Right lung (tissue), 10 donors: ENCODE measurements around the gene UBAP2L. TPM values are rescaled to one million over a fixed set of nuclear protein-coding genes. Genes with fewer than 3 reads are reported as not detected.
A peak's percentile ranks its signal among the peaks of the same experiment; 100 is the strongest.

Experiments used
- DNase-seq, 2 donors: peaks; one replicate each; pipeline ENCODE4 v3.0.0-alpha.2; 2013
- long read RNA-seq, 8 donors: transcript quantifications; one replicate each; lab custom pipeline, GENCODE V29; 2026
- polyA plus RNA-seq, 5 donors: library from polyadenylated mRNA; unstranded; fragments of 120-200 nt; gene quantifications; one replicate each; pipeline versions ENCODE4 v1.2.1 to v1.2.3, GENCODE V29; 2013; ENCODE audit warnings: inconsistent platforms in 1 of 5, low replicate concordance in 1 of 5; ENCODE audit not compliant: insufficient read length in 5 of 5, insufficient read depth in 1 of 5

Gene UBAP2L
- polyA plus RNA-seq = 100 to 1,000 TPM; 146 to 182 (median 173) TPM
- long read RNA-seq, donor 1, partial matches to known transcripts = 104 of 115 reads
- long read RNA-seq, donor 1, other reads (novel, unspliced or antisense) = 7 of 115 reads
- long read RNA-seq, donor 2, partial matches to known transcripts = 7 of 10 reads
- long read RNA-seq, donor 2, other reads (novel, unspliced or antisense) = 0 of 10 reads
- long read RNA-seq, donor 3, partial matches to known transcripts = 56 of 59 reads
- long read RNA-seq, donor 3, other reads (novel, unspliced or antisense) = 0 of 59 reads
- long read RNA-seq, donor 4, partial matches to known transcripts = 76 of 79 reads
- long read RNA-seq, donor 4, other reads (novel, unspliced or antisense) = 0 of 79 reads
- long read RNA-seq, donor 5, partial matches to known transcripts = 107 of 110 reads
- long read RNA-seq, donor 5, other reads (novel, unspliced or antisense) = 0 of 110 reads
- long read RNA-seq, donor 6, partial matches to known transcripts = 75 of 76 reads
- long read RNA-seq, donor 6, other reads (novel, unspliced or antisense) = 0 of 76 reads
- long read RNA-seq, donor 7, partial matches to known transcripts = 173 of 181 reads
- long read RNA-seq, donor 7, other reads (novel, unspliced or antisense) = 5 of 181 reads
- long read RNA-seq, donor 8, partial matches to known transcripts = 14 of 14 reads
- long read RNA-seq, donor 8, other reads (novel, unspliced or antisense) = 0 of 14 reads

DNA sequence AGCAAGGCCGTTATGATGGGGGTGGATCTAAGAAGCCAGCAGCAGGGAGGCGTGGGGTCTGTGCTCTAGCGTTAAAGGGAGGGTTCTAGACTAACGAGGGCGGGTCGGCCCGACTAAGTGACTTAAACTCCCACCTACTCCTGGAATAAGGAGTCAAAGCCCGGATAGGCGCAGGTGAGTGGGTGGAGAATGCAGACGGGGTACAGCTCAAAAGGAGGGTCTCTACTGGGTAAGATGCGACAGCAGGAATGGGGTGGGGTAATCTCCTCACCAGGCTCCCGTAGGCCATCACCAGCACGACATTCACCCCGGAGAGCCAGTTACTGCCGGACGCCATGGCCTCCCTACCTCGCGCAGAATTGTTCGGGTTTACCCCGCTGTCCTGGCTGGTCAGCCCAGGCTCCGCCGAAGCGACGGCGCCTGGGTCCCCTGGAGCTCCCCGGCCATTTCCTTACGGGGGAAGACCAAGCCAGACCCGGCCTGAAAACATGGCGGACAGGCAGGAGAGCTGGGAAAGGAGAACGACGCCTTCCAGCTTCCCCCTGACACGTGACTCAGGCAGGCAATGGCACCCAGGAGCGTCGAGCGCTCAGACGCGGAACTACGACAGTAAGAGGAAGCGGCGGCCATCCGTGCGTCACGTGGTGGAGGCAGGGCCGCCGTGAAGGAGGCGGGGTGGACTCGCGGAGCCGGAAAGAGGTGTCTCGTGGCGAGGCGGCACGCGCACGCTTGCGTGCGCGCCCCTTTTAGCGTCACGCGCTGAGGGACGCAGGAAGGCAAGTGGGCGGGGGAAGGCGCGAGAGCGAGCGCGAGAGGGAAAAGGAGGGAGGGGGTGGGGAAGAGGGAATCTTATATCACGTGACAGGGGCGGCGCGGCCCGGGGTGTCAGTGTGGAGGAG, at the start of gene UBAP2L:
Gene UBAP2L (plus strand): TSS at position 885 of the 899 bp plus-strand sequence. CDS start 4,169 bp downstream, outside the sequence.
- peak; percentile 100 for DNase-seq

- DNase-seq = no peak
These were observed 49.6 kb upstream of the UBAP2L start for GRCh38 chr1:154171223-154171583.

DNA sequence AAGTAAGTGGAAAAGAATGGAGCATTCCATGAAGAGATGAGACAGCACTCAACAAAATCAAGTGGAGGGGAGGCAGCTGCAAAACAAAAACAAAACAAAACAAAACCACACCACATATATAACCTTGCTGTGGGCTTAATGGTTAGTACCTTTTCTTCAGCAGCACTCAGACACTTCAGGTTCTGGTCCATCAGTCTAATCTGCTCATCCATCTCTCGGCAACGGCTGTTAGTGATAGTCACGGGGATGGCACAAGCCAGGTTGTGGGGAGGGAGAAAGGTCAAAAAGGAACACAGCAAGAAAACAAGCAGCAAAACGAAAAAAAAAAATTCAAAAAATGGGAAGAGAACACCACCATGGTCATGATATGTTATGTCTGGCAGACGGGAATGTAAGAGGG, 48.9 kb upstream of the UBAP2L start:
- DNase-seq = no peak

- no peak for DNase-seq
These were observed 46.1 kb upstream of the UBAP2L start for GRCh38 chr1:154174654-154175053.

GRCh38 chr1:154176337-154176736, 44.4 kb upstream of the UBAP2L start:
- peak in 1 of 2 donors; percentile 42 for DNase-seq

- no peak for DNase-seq
These were observed 42.7 kb upstream of the UBAP2L start for GRCh38 chr1:154178013-154178412.

GRCh38 chr1:154178911-154179811, 41.6 kb upstream of the UBAP2L start:
- no peak for DNase-seq

- no peak for DNase-seq
These were observed 40.6 kb upstream of the UBAP2L start for GRCh38 chr1:154179946-154180687.

- no peak for DNase-seq
These were observed 38.8 kb upstream of the UBAP2L start for GRCh38 chr1:154181944-154182343.

GRCh38 chr1:154182344-154183045, 38.3 kb upstream of the UBAP2L start:
- DNase-seq = peak; percentile 59 to 61

DNA sequence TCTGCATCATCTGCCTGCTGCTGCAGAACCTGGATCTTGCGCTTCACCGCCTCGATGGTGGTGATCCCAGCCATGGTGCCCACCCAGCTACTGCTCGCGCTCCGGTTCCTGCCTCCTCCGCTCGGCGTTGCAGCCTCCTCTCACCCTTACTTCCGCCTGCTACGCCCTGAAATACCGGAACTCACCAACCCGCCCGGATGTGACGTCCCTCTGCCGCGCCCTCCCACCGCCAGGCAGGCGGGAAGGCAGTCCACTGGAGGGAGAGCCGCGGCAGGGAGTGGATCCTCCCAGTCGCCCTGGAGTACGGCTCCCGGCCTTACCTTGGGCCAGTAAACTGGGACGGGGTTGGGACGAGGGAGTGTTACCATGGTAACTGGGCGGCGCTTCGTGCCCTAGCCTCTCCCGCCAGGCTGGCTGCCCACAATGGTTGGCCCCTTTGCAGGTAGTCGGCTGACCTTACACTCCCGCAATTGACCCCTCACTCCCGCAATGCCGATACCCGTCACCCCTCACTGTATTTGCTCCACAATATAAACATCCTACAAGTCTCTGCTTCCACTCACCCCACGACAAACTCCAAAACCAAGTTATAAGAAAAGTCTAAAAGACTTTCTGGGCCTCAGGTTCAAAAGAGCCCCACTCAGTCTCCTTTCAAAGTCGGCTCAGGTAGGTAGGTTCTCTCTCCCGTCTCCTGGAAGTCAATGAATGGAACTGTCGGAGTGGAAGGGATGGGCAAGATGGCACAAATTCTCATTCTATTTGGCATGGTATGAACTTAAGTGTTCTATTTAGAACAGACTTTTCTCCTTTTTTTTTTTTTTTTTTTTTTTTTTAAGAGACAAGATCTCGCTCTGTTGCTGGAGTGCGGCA, 37.5 kb upstream of the UBAP2L start:
- peak; percentile 91 to 92 for DNase-seq

DNA sequence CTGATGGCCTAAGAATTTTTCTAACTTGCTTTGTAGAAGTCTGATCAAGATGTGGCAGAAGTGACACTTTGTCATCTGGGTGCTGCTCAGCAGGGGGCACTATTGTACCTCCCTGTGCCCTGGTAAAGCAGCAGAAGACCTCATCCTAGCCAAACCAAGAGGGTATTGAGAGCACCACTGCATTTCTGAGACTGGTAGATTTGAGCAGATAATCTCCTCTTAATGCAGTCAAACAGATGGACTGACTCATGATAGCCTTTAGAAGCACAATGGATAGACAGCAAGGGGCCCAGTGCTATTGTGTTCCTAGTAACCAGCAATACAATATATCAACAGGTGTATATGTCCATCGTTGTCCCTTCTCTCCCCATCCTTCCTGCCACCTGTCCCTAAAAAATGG, 34.6 kb upstream of the UBAP2L start:
- no peak for DNase-seq

GRCh38 chr1:154186852-154187501, 33.8 kb upstream of the UBAP2L start:
- no peak for DNase-seq

- no peak for DNase-seq
These were observed 30.2 kb upstream of the UBAP2L start for GRCh38 chr1:154190550-154190949.

DNA sequence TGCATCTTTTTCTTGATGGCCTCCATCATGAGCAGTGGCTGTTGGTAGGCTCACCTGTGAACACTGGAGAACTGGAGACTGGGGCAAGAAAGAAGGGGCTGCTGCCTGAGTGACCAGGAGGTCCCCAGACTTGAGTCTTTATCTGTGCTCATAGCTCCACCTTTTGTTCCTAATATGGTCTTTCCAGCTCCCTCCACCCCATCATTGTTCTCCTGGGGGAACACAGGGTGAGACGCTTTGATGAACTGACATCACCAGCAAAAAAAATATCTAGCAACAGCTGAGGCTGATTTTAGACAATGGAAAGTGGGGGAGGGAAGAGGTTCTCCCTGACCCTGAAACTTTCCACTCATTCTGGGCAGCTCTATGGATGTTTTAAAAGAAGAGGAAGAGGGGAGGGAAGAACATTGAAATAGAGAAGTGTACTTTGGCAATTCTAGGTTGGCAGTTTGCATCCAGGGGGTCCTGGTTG, 28.7 kb upstream of the UBAP2L start, which contains the start of gene TPM3:
Gene TPM3 (minus strand): TSS at position 111 of the 472 bp plus-strand sequence. CDS start 82 bp downstream, at position 29.
- no peak for DNase-seq

DNA sequence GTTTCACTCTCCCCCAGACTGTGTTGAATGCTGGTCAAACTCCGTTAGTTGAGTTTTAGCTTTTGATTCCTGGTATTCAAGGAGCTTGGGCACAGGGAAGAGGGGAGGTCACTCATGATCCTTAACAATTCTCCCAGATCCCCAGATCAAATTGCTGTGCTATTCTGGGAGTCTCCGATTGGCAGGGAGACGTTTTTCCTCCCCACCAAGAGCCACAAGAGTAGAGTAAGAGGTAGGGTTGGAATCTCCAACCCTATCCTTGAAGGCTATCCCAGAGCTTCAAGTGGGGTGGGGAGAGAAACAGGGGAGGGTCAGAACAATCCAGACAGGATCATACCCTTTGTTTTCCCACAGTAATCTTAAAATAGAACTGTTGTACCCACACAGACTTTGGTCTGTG, 28.3 kb upstream of the UBAP2L start:
- no peak for DNase-seq

- DNase-seq = no peak
These were observed 26.9 kb upstream of the UBAP2L start for GRCh38 chr1:154193821-154194220.
